NCI-H82 treated with DMSO at 0.1 percent for 48 hours (cell line): ENCODE data around the gene EPHB6.

Experiments used
- DNase-seq: peaks from one replicate; lab custom pipeline; 2025; ENCODE audit not compliant: unreplicated experiment; lab: John Stamatoyannopoulos, UW

Gene EPHB6

DNA sequence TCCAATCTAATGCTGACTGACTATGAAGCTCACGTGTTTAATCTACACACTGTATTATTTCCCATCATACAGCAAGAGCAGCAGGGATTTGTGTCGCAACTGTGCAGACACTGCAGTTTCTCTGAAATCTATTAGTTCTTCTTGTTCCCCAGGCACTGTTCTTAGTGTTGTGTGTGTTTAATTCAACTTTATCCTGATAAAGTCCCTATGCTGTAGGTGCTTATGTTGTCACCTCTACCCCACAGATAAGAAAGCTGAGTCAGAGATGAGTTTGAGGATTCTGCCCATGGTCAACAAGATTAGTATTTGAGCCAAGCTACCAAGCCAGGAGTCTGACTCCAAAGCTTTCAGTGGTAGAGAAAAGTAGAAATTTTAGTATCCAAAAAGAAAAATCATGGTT lies 22.5 kb upstream of the EPHB6 start:
- no peak for DNase-seq

DNA sequence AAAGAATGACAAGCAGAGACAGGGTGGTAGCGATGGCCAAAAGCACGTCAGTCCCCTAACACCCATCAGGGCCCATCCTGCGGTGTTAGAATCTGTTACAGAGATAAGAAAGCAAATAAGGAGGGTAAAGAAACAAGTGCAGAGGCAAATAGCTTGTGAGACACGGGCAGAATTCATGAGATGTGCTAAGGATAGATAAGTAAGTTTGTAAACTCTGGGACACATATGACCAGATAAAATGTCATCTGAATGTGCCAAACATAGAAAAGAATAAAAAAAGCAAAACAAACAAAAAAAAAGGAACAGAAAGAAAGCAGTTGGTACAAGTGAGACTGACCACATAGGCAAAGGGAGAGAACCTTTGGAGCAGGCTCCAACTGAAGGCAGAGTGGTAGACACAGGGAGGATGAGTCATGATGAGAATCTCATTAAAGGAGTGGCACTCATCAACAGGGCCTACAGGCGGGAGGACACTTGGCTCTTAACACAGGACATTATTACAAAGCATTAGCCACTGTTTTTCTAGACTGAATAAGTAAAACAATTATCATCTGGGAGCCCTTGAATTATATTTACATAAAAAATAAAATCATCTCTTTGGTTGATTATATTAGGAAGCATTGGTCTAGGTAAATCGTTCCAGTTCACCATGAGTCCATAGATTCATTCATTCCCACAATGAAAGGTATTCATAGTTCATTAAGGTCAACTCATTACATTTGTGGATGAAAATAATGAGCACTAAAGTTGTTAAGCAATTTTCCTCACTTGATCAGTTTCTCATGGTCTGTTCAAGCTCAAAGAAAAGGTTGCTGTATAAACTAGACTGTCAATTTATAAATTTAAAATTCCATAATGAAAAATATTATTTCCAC lies 21.5 kb upstream of the EPHB6 start:
- no peak for DNase-seq

- DNase-seq, result no peak
These were observed 19.4 kb upstream of the EPHB6 start for GRCh38 chr7:142835487-142835886.

DNA sequence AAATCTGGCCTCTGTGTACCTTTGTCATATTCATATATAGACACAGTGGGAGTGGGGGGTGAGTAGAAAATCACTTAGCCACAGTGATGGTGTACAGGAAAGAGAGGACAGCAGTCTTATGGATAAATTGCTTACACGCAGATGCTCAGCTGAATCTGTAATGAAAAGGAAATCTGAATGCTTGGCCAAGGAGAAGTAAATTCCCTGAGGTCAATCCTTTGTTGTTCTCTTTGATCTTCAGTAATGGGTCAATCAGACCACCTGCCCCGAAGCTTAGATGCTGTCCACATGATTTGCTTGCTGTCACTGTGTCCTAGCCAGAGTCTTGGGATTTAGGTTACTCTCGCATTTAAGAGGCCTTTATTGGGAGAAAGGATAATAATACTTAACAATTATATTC lies 18.4 kb upstream of the EPHB6 start:
- no peak for DNase-seq

DNA sequence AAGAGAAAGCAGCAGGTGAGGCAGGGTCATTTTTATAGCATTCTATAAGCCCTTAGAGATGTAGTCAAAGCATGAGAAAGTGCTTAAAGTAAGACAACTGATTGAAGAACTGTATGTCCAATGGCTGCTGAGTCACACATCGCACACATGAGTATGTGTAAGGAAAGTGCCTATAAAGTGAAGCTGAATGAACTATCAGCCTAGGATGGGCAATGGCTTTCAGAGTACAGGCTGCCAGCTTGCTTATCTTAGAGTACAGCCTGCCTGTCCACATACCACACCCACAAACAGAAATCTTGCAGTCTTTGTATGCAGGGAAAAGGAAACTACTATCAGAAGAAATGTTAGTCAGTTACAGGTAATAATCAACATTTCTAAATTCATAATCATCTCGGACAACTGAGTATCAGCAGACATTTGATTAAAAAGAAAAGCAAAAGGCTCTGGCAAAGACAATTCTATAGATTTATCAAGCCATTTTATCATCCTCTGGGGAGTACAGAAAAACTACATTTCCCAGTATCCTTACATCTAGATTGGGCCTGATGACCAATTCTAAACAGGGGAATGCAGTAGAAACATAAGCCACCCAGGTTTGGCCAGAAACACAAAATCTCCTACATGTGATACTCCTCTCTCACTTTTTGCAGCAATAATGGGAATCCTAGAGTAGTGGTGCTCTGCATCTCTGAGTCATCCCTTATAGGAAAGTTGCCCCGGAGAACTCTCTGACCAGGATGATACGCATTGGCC lies 16.2 kb upstream of the EPHB6 start:
- DNase-seq, result no peak

- no peak for DNase-seq
These were observed 12.6 kb upstream of the EPHB6 start for GRCh38 chr7:142842251-142842766.

DNA sequence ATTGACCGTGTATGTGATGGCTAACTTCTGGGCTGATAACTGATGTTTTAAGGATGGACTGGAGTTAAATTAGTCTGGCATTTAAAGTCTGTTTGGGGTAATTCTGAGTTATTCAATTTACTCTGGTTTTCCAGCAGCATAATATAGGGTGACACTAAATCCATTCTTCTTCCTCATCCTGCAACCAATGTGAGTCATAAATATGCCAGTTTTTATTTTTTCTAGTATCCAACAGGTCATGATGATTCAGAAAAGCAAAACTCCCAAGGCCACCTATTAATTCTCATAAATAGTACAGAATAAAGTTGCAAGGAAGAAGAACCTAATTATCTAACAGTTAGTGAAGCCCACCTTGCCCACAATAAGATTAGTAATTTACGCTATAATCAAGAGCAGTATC lies 7.5 kb upstream of the EPHB6 start:
- no peak for DNase-seq

GRCh38 chr7:142851269-142851668 lies 3.6 kb upstream of the EPHB6 start:
- DNase-seq, result no peak

GRCh38 chr7:142851919-142852318 lies 3.0 kb upstream of the EPHB6 start:
- DNase-seq, result no peak

- peak; percentile 14 for DNase-seq
These were observed 1.0 kb upstream of the EPHB6 start for GRCh38 chr7:142853739-142854371.

- no peak for DNase-seq
These were observed 353 bp downstream of the EPHB6 start for GRCh38 chr7:142855114-142855743.

GRCh38 chr7:142855756-142856564 lies 1.1 kb downstream of the EPHB6 start:
- no peak for DNase-seq

DNA sequence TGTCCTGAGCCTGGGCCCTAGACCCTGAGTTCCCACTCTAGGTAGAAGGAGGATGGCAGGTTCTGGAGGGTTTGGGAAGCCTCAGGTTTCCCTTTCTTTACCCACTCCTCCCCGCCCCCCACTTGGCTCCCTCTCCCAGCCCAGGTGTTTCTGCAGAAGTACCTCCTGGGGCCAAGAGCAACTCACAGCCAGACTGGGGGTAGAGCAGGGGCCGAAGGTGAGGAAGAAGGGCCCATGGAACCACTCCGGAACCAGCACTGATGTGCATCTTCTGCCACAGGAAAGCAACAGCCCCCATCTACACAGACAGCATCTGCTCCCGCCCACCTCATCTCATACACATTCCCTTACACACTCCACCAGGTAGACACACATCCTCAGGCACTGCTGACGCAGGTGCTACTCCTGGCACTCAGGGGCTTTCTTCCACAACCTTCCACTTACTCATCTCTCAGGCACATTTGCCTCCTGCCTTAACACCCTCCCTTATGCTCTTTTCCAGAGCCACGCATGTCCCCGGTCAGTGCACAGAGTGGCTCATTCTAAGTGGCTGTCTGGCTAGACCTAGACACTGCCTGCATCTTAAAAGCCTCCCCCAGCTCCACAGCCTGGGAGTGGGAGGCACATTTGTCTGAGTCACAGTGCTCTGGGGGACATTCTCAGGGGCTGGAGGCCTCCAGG lies 1.8 kb downstream of the EPHB6 start:
- no peak for DNase-seq

DNA sequence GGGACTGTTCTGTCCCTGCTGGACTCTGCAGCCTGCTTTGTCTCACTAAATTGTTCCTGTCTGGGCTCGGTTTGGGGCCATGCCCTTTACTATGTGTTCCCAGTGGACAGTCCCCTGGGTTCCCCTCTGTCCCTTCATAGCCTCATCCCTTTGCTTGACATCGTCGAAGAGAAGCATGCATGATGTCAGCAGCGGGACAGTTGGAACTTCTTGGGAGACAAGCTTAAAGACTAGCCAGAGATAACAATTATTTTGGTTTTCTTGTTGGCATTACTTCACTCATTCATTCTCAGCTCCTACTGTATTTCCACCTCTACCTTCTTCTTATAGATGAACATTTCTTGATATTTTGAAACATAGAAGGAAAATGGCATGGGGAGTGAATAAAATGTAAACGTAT lies 2.7 kb downstream of the EPHB6 start:
- DNase-seq, result no peak

DNA sequence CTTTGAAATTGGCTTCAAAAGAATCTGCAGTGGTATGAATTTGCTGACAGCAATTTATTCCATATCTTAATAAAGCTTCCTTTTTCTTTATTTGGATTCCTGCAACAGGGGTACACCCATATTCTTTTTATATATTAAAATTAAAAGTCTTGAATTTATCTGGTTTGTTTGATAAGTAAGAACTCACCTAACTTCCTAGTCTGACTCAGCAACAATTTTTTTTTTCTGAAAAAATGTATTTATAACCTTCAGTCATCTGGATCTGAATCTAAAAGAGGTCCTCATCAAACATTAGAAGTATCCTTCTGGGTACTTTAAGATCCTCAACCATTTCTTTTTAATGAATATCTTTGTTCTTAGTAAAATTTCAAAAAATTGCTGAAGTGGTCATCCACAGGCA lies 4.5 kb downstream of the EPHB6 start:
- no peak for DNase-seq

- no peak for DNase-seq
These were observed 5.0 kb downstream of the EPHB6 start for GRCh38 chr7:142859829-142860228.

GRCh38 chr7:142860968-142861367 lies 6.1 kb downstream of the EPHB6 start:
- no peak for DNase-seq

DNA sequence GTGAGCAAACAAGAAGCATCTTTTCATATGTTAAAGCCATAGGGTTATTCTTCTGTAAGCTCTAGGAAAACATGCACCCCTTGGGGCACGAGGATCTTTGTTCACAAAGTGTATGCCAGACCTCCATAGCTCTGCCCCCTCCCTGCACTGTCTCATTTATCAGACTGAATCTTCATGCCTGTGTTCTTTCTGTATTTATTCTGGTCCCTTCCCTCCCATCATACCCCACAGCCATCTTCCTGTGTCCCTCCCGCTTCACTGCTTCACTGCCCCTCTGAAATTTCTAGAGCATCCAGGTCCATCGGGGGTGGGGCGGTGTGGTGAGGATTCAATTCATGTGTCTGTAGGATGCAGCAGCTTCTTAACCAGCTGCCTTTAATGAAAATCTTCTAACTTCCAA lies 7.5 kb downstream of the EPHB6 start:
- DNase-seq, result no peak

GRCh38 chr7:142862786-142863400 lies 8.0 kb downstream of the EPHB6 start:
- no peak for DNase-seq
